ENCODE results near the gene HUWE1. TPM values are rescaled to one million over a fixed set of nuclear protein-coding genes. Genes with fewer than 3 reads are reported as not detected.
"Not testable (repeated sequence)": the region's sequence is repeated elsewhere in the genome, so short reads cannot be mapped to it uniquely, and the experiment has no call there.

The HUWE1 gene
- total RNA-seq, 1 donor from 2014 or later = 123 TPM

DNA sequence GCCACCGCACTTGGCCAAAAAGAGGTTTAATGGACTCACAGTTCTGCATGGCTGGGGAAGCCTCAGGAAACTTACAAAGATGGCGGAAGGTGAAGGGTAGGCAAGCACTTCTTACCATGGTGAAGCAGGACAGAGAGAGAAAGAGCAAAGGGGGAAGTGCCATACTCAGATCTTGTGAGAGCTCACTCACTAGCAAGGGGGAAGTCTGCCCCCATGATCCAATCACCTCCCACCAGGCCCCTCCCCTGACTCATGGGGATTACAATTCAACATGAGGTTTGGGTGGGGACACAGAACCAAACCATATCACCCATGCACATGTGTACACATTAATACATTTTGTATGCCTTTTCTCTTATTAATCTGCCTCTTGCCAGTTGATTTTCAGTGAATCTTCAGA, 175.2 kb downstream of the HUWE1 start:
- DNase-seq = no peak

DNA sequence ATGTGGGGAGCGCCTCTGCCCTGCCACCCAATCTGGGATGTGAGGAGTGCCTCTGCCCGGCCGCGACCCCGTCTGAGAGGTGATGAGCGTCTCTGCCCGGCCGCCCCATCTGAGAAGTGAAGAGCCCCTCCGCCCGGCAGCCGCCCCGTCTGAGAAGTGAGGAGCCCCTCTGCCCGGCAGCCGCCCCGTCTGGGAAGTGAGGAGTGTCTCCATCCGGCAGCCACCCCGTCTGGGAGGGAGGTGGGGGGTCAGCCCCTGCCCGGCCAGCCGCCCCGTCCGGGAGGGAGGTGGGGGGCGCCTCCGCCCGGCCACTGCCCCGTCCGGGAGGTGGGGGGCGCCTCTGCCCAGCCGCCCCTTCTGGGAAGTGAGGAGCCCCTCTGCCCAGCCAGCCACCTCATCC, 182.5 kb downstream of the HUWE1 start:
- DNase-seq = not testable (repeated sequence)

DNA sequence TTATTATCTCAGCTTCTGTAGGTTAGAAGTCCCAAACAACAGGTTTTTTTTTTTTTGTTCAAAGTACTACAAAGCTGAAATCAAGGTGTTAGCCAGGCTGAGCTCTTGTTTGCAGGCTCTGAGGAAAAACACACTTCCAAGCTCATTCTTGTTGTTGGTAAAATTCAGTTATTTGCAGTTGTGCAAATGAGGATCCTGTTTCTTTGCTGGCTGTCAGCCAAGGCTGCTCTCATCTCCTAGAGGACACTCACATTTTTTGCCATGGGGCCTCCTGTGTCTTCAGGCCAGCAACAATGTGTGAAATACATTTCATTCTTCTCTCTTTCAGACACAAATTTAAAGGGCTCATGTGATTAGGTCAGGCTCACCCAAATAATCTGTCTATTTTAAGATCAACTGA, 192.1 kb downstream of the HUWE1 start:
- DNase-seq = peak; percentile 51

DNA sequence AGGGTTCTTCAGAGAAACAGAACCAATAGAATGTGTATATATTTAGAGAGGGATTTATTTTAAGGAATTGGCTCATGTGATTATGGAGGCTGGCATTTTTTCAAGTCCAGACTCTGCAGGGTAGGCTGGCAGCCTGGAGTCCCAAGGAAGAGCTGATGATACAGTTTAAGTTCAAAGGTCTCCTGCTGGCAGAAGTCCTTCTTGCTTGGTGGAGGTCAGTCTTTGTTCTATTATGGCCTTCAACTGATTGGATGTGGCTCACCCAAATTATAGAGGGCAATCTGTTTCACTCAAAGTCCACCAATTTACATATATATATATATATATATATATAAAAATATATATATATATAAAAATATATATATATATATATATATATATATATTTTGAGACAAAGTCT, 200.2 kb downstream of the HUWE1 start:
- DNase-seq = no peak

DNA sequence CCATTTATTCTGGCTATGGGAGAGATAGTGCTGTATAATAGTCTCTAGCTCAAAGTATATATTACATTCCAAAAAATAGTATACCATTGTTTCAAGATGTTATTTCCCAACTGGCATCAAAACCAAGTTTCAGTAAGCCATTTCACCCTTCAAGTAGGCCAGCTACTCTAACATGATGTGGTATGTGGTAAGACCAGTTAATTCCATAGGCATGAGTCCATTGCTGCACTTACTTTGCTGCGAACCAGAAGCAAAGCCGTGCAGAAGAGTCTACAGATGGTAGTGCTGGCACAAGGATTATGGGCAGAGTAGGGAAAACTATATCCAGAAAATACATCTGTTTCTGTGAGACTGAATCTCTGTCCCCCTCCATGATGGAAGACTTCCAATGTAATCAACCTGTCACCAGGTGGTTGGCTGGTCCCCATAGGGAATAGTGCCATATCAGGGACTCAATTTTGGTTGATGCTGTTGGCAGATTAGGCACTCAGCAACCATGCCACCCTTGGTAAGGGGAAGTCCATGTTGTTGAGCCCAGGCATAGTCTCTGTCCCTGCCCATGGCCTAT, 202.6 kb downstream of the HUWE1 start:
- DNase-seq = no peak

DNA sequence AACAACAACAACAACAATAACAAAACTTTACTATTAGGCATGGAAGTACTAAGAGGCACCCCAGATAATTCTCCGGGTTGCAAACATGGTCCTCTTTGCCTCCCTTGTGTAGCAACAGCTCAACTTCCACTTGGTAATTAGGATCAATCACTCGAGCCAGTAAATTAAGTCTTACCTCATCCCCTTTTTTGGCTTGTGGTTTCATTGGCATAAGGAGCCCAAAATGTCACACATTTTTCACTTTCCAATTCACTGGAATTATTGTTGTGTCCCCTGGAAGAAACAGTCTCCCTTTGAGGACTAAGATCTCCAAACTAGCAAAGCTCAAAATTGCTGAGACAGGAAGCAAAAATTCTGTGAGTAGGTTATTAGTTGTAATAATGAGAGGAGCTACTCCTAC, 203.1 kb downstream of the HUWE1 start:
- DNase-seq = no peak

Small RNA genes within 50 kb of the gene (small RNA-seq; reads per million reads assigned to genes)
- 1,048 reads per million, percentile 99 among the genes with 10 or more reads in this experiment for gene MIR98 (ENCODE audit: low replicate concordance)
- gene MIRLET7F2 (ENCODE audit: low replicate concordance) = 739 reads per million, percentile 98 among the genes with 10 or more reads in this experiment
